GM18499 (cell line): ENCODE results near the gene LMCD1.

Source experiments
- ATAC-seq: cut with Tn5 transposase; IDR thresholded peaks from one replicate; pipeline ENCODE4 v1.9.1; 2021; ENCODE audit warnings: moderate number of reproducible peaks; ENCODE audit not compliant: insufficient read depth, unreplicated experiment

LMCD1 gene

DNA sequence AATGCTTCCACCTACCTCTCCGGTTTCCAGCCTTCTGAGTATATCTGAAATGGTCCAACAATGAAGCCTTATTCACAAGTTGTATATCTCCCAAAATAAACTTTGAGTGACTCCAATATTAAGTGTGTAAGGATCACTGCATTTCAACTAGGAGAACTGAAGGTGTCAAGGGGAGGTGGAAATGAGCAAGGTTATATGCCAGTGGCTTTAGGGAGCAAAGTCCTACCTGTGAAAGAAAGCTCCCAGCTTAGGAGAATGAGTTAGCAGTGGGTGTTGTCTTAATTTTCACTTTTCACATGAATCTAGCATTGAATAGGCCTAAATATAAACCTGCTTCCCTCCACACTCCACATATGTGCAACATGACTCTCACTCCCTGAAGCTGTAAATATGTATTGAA lies 29.0 kb downstream of the LMCD1 start:
- no peak for ATAC-seq

DNA sequence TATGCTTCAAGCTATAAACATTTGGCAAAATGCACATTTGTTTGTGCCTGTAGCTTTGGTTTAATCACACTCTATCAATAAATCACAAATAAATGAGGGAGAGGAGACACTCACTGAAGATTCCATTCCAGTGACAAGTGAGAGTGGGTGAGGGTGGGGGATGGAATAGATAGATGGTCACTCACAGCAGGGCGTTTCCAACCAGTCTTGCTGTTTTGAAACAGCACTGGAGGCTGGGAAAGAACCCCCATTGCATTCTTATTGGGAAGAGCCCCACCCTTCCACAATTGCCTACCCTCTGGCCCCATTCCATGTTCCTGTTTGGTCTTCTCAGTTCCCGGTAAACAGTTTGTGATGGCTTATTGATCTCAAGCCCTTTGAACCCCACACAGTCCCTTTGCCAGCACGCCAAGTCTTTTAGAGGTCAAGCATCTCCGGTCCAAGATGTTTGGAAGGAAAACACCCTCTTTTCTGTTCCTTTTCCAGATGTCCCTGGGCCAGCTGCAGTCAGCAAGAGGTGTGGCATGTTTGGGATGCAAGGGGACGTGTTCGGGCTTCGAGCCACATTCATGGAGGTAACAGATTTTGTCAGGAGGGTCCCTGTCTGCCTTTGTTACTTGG lies 30.7 kb downstream of the LMCD1 start:
- no peak for ATAC-seq

DNA sequence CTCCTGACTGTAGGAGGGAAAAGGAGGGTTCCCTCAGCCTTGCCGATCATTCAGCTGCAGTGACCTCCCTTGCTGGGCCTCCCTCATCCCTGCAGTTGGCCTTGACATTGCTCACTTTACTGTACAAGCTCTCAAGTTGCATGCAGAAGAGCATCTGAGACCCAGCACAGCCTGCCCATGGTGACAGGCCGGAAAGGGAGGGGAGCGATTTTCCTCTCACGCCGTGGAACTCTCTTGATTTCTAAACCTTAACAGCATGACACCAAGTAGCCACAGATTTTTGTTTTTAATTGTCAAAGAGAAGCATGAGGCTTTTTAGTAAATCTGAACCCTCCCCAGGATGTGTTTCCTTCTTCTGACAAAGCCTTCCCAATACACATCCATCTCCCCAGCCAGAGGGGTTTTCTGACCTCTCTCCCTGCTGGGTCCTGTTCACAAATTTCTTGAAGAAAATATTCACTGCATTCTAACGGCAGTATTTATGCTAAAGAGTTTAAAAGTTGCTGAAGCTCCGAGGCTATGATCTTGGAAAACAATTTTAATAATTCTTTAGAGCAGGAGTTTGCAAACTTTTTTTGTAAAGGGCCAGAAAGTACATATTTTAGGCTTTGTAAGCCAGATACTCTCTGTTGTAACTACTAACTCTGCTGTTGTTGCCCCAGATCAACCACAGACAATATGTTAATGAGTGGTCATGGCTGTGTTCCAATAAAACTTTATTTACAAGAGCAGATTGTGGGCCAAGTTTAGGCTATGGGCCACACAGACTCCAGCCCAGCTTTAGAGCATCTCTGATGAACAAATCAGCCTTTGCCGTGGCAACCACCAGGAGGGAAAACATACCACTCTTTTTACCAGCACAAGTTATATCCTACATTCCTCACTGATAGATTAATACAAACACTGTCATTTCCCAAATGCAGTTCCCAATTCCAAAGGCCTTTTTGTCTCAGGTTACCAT lies 34.8 kb downstream of the LMCD1 start:
- ATAC-seq: no peak

- no peak for ATAC-seq
Observed at GRCh38 chr3:8537440-8537839, 35.8 kb downstream of the LMCD1 start.

GRCh38 chr3:8538223-8538622 lies 36.6 kb downstream of the LMCD1 start:
- no peak for ATAC-seq

DNA sequence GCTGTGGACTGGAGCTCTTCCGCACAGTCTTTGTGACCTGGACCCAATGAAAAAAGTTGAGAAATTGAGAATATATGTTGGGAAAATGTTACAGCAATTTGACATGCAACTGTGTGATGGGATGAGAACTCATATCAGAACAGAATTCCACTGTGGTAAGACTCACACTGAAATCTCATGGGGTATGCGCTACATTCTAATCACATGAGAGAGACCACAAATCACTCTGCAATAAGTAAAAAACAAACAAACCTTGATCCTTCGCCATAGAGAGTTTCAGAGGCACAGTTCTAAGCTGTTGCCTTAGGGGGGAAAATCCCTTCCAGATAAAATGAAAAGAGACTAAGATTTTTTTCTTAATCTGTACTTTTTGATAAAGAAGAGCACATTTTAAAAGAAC lies 37.3 kb downstream of the LMCD1 start:
- no peak for ATAC-seq

GRCh38 chr3:8539419-8539818 lies 37.8 kb downstream of the LMCD1 start:
- ATAC-seq: no peak

- no peak for ATAC-seq
Observed at GRCh38 chr3:8540456-8540855, 38.8 kb downstream of the LMCD1 start.

DNA sequence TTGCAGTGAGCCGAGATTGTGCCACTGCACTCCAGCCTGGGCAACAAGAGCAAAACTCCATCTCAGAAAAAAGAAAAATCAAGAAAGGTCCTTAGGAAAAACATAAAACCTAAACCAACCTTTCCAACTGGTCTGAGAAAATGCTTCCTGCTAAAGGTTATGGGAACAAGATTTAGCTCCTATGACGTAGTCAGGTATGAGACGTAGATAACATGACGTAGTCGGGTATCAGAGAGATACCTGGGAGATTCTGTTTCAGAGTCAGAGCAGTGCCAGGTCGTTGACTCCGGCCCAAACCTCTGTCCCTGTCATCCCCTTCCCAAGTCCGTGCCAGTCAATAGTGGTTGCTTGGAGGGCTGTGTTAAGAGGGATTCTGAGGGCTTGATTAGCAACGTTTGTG lies 39.9 kb downstream of the LMCD1 start:
- no peak for ATAC-seq

GRCh38 chr3:8542190-8543135 lies 40.8 kb downstream of the LMCD1 start:
- no peak for ATAC-seq

DNA sequence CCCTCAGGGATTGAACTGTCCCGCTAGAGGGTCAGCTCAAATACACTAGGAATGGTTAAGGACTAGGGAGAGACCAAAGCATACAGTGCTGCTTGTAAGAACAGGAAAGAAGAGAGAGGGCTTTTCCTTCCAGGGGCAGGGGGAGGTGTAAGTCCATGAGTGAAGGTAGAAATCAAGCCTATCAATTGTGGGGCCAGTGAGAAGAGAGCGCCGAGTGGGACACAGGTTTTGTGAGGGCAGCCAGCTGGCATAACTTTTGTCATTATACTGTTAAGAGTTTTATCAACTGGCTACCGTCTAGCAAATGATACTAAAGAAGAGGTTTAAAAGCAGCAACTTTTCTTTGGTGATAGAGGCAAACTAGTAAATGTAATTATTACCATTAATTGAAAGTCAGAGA lies 45.0 kb downstream of the LMCD1 start:
- ATAC-seq: no peak

DNA sequence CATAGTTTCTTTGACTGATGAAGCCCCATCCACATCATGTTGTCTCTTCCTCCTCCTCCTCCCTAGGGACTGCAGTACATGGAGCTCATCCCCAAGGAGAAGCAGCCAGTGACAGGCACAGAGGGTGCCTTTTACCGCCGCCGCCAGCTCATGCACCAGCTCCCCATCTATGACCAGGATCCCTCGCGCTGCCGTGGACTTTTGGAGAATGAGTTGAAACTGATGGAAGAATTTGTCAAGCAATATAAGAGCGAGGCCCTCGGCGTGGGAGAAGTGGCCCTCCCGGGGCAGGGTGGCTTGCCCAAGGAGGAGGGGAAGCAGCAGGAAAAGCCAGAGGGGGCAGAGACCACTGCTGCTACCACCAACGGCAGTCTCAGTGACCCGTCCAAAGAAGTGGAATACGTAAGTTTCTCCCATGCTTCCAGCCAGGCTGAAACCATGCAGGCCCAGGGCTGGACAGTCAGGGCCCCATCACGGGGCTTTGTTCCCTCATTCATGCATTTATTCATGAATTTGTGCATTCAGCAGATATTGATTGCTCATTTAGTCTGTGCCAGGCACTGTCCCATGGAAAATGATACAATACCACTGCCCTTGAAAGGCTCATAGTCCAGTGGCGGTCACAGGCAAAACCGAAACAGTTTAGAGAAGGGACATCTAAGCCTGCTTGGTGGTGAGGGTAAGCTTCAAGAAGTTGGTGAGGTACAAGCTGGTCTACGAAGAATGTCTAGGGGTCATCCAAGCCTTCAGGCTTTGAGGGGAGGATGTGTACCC lies 47.1 kb downstream of the LMCD1 start:
- no peak for ATAC-seq

DNA sequence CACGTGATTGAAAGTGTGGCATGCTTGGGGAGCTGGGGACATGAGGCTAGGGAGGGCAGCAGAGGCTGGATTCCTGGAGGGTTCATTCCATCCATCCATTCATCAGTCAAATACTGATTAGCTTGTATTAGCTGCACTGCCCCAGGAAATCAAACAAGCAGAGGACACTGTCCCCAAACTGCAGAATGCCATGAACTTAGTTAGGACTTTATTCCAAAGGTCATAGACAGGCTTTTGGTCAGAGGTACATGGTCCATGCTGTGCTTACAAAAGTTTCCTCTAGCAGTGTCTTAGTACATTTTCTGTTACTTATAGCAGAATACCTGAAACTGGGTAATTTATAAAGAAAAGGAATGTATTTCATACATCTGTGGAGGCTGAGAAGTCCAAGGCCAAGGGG lies 47.7 kb downstream of the LMCD1 start:
- ATAC-seq: no peak

- no peak for ATAC-seq
Observed at GRCh38 chr3:8550611-8551010, 49.0 kb downstream of the LMCD1 start.

- ATAC-seq: no peak
Observed at GRCh38 chr3:8552223-8552762, 50.7 kb downstream of the LMCD1 start.

DNA sequence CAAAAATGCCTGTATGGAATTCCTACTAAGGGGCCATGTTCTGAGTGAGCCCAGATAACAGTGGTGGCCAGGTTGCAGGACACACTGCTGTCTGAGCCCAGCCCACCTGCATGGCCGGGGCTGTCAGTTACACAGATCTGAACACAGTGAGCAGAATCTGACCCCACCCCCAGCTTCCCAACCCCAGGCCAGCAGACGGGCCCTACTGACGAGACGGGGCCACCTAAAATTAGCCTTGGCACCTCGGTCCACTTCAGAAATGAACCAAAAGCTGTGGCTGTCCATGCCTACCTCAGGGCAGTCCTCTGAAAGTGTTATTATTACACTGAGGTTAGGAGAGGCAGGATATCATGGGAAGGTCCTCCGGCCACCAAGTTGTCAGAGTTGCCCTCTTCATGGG lies 51.8 kb downstream of the LMCD1 start:
- ATAC-seq: no peak

DNA sequence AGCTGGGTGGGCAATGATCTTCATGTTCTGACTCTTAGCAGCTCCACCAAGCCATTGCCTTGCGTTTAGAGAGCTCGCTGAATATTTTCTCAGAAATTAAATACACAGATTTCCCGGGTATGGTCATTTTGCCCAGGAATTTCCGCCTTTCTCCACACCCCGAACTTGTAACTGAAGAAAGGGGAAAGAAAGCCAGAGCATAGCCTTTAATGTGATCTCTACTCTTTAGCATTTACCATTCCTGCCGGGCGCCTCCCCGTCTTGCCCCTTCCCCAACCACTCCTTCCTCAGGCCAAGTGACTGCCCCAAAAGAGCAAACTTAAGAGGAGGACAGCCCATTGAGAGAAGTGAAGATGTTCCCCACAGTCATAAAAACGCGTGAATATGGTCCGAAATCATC lies 53.1 kb downstream of the LMCD1 start:
- ATAC-seq: no peak

DNA sequence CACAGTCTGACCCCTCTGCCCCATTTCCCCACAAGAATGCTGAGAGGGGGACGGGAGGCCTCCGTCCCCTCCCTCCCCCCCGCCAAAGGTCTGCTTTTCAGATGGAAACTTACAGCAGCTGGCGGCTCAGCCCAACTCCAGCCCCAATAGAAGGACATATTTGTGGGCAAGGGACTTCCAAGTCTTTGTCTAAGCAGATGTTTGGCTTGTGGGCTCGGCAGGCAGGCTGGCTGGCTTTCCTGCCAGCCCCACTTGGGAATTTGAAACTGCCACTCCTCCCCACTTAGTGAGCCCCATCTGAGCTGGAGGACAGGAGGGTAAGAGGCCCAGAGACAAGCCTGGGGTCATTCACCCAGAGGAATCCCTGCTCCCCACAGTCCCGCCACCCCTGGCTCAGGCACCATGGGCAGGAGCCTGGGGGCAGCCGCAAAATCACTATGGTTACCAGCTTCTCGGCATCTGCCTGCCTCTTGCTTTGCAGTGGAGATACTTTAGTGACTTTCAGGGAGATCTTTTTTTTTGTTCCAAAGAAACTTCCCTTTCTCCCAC lies 53.6 kb downstream of the LMCD1 start:
- no peak for ATAC-seq

- ATAC-seq: no peak
Observed at GRCh38 chr3:8555725-8556472, 54.3 kb downstream of the LMCD1 start.
